Measurements from ENCODE around the gene DAG1. TPM values are rescaled to one million over a fixed set of nuclear protein-coding genes. Genes with fewer than 3 reads are reported as not detected.

DAG1 gene
- total RNA-seq, 1 experiment from 2014 or later, result 40.3 TPM

DNA sequence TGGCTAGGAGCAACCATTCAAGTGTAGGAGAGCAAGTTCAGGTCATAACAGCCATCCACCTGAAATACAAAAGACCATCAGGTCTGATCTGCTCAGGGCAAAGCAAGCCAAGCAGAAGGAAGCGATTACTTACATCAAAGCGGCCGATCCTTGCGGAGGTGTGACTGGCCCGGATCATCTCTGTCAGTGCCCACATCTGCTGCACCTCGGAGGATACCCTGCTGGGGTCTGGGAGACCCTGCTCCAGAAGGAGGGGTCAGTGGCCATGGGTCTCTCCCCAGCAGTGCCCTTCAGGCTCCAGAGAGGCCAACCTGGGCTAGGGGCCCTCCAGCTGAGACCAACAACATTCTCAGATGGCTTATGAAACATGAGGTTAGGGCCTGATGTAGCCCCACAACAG is 45.3 kb upstream of the DAG1 start:
- no peak for DNase-seq (ENCODE audit: unreplicated experiment)
- Mint-ChIP-seq H3K27me3 (ENCODE audit: insufficient read depth, unreplicated experiment) (no peaks in the 10 kb centered on the region), H3K4me3 (ENCODE audit: unreplicated experiment) (no peak overlapping the region), H3K36me3 (ENCODE audit: insufficient read depth, unreplicated experiment) (peaks cover 41% of the 10 kb centered on the region), H3K4me1 (ENCODE audit: insufficient read depth, unreplicated experiment) (peaks cover 17% of the 10 kb centered on the region), H3K27ac (ENCODE audit: low read depth, unreplicated experiment) (no peak overlapping the region), H3K9me3 (ENCODE audit: unreplicated experiment) (no peaks in the 10 kb centered on the region)
- ChIA-PET CTCF (interaction anchor here (1.5 kb wide), 1 partner anchor 24 kb away, joined by 6 read pairs; no protein-coding TSS in a partner anchor), POLR2A (no interaction called here)
- no TSS peak for BruUV-seq (replicated peaks)
- intact Hi-C loops (cut with micrococcal nuclease), result no loop called here
- TF ChIP-seq, protein P1, sequence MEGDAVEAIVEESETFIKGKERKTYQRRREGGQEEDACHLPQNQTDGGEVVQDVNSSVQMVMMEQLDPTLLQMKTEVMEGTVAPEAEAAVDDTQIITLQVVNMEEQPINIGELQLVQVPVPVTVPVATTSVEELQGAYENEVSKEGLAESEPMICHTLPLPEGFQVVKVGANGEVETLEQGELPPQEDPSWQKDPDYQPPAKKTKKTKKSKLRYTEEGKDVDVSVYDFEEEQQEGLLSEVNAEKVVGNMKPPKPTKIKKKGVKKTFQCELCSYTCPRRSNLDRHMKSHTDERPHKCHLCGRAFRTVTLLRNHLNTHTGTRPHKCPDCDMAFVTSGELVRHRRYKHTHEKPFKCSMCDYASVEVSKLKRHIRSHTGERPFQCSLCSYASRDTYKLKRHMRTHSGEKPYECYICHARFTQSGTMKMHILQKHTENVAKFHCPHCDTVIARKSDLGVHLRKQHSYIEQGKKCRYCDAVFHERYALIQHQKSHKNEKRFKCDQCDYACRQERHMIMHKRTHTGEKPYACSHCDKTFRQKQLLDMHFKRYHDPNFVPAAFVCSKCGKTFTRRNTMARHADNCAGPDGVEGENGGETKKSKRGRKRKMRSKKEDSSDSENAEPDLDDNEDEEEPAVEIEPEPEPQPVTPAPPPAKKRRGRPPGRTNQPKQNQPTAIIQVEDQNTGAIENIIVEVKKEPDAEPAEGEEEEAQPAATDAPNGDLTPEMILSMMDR (IDR thresholded peaks at IDR 0.05; ENCODE audit: unreplicated experiment), result no peak

DNA sequence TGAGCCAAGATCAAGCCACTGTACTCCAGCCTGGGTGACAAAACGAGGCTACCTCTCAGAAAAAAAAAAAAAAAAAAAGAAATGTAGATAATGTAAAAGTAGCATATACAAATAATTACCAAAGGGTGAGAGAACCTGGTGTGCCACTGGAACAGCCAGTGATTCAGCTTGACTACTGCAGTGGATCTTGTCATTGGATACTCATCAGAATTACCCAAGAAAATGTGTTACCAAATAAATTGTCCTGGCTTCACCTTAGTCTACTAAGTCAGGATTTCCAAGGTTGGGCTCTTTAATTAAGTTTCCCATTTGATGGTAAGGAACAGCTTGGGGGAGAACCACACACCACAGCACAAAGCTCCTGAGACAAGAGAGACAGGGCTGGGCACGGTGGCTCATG is 42.5 kb upstream of the DAG1 start:
- Mint-ChIP-seq H3K9me3 (ENCODE audit: unreplicated experiment) (no peaks in the 10 kb centered on the region), H3K27me3 (ENCODE audit: insufficient read depth, unreplicated experiment) (no peaks in the 10 kb centered on the region), H3K4me3 (ENCODE audit: unreplicated experiment) (peak overlapping the region; percentile 89), H3K27ac (ENCODE audit: low read depth, unreplicated experiment) (no peak overlapping the region), H3K36me3 (ENCODE audit: insufficient read depth, unreplicated experiment) (peaks cover 41% of the 10 kb centered on the region), H3K4me1 (ENCODE audit: insufficient read depth, unreplicated experiment) (peaks cover 5% of the 10 kb centered on the region)
- POLR2A ChIA-PET, result interaction anchor here (0.6 to 2.6 kb wide), 4 partner anchors 11 to 1340 kb away, joined by 3 to 34 read pairs (median 6); partner anchors contain the start of genes RHOA and TCTA
- TF ChIP-seq, protein P1 (IDR thresholded peaks at IDR 0.05; ENCODE audit: unreplicated experiment), result no peak
- CTCF ChIA-PET, result interaction anchor here (0.6 to 2.2 kb wide), 4 partner anchors 11 to 240 kb away, joined by 3 to 6 read pairs (median 4); partner anchors contain the start of gene TCTA
- DNase-seq (ENCODE audit: unreplicated experiment), result no peak
- no TSS peak for BruUV-seq (replicated peaks)
- intact Hi-C loops (cut with micrococcal nuclease), result no loop called here

DNA sequence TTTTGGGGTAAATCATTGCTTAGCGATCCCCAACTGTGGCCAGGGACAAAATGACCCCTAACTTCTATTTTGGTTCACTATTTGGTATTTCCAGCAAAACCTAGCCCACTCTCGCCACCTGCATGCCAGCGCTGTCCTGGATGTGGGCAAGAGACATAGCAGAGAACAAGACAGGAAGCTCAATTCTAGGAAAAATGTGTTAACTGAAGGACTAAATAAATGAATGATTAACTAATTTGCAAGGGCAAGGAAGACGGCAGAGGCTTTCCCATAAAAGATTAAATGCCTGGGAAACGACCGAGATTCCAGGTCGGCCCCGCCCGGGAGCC is 41.4 kb upstream of the DAG1 start:
- Mint-ChIP-seq H3K4me1 (ENCODE audit: insufficient read depth, unreplicated experiment) (peaks cover 5% of the 10 kb centered on the region), H3K4me3 (ENCODE audit: unreplicated experiment) (peak overlapping the region; percentile 89), H3K27me3 (ENCODE audit: insufficient read depth, unreplicated experiment) (no peaks in the 10 kb centered on the region), H3K9me3 (ENCODE audit: unreplicated experiment) (no peaks in the 10 kb centered on the region), H3K27ac (ENCODE audit: low read depth, unreplicated experiment) (peak overlapping the region; percentile 99), H3K36me3 (ENCODE audit: insufficient read depth, unreplicated experiment) (peaks cover 36% of the 10 kb centered on the region)
- intact Hi-C loops (cut with micrococcal nuclease), result loop anchor here (1.0 kb wide), 1 partner anchor 16 kb away; the partner anchor contains the start of gene TCTA
- TF ChIP-seq, protein P1 (IDR thresholded peaks at IDR 0.05; ENCODE audit: unreplicated experiment), result no peak
- TSS peak; percentile 62 for BruUV-seq (replicated peaks)
- POLR2A ChIA-PET, result interaction anchor here (0.5 to 2.6 kb wide), 26 partner anchors 9 to 1009 kb away, joined by 3 to 34 read pairs (median 4); partner anchors contain the start of genes DAG1, GPX1, RHOA and TCTA
- no peak for DNase-seq (ENCODE audit: unreplicated experiment)
- CTCF ChIA-PET, result interaction anchor here (0.5 to 2.2 kb wide), 4 partner anchors 8 to 47 kb away, joined by 3 to 6 read pairs (median 5); partner anchors contain the start of gene TCTA

DNA sequence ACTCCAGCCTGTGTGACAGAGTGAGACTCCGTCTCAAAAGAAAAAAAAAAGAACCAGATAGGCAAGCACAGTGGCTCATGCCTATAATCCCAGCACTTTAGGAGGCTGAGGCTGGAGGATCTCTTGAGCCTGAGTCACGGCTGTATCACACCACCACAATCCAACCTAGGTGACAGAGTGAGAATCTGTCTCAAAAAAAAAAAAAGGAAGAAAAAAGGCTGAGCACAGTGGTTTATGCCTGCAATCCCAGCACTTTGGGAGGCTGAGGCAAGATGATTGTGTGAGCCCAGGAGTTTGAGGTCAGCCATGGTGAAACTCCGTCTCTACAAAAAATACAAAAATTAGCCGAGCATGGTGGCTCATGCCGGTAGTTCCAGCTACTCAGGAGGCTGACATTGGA is 35.3 kb upstream of the DAG1 start:
- no peaks in the 10 kb centered on the region for H3K36me3 Mint-ChIP-seq (ENCODE audit: insufficient read depth, unreplicated experiment)
- TF ChIP-seq, protein P1 (IDR thresholded peaks at IDR 0.05; ENCODE audit: unreplicated experiment), result no peak
- H3K9me3 Mint-ChIP-seq (ENCODE audit: unreplicated experiment), result no peaks in the 10 kb centered on the region
- ChIA-PET CTCF (no interaction called here), POLR2A (no interaction called here)
- H3K27ac Mint-ChIP-seq (ENCODE audit: low read depth, unreplicated experiment), result no peak overlapping the region
- intact Hi-C loops (cut with micrococcal nuclease), result no loop called here
- no TSS peak for BruUV-seq (replicated peaks)
- no peaks in the 10 kb centered on the region for H3K4me1 Mint-ChIP-seq (ENCODE audit: insufficient read depth, unreplicated experiment)
- no peak overlapping the region for H3K4me3 Mint-ChIP-seq (ENCODE audit: unreplicated experiment)
- H3K27me3 Mint-ChIP-seq (ENCODE audit: insufficient read depth, unreplicated experiment), result no peaks in the 10 kb centered on the region
- no peak for DNase-seq (ENCODE audit: unreplicated experiment)
